HS-27A (cell line): ENCODE measurements around the gene ITGB8.
A peak's percentile ranks its signal among the peaks of the same experiment; 100 is the strongest.

ENCODE experiments used
- DNase-seq: peaks from one replicate; pipeline ENCODE4 v3.0.0-alpha.2; 2012; ENCODE audit warnings: low read depth, missing footprints

The ITGB8 gene

GRCh38 chr7:20417675-20418382 lies 87.1 kb downstream of the ITGB8 start:
- DNase-seq, result no peak

- no peak for DNase-seq
Observed at GRCh38 chr7:20424500-20424899, 93.8 kb downstream of the ITGB8 start.

- no peak for DNase-seq
Observed at GRCh38 chr7:20430664-20431063, 100.0 kb downstream of the ITGB8 start.

- DNase-seq, result no peak
Observed at GRCh38 chr7:20431146-20431545, 100.4 kb downstream of the ITGB8 start.

- no peak for DNase-seq
Observed at GRCh38 chr7:20432071-20432470, 101.4 kb downstream of the ITGB8 start.

GRCh38 chr7:20435305-20435704 lies 104.6 kb downstream of the ITGB8 start:
- no peak for DNase-seq

- DNase-seq, result no peak
Observed at GRCh38 chr7:20438248-20438647, 107.5 kb downstream of the ITGB8 start.

GRCh38 chr7:20438694-20439376 lies 108.1 kb downstream of the ITGB8 start:
- DNase-seq, result no peak

- no peak for DNase-seq
Observed at GRCh38 chr7:20439416-20440185, 108.9 kb downstream of the ITGB8 start.

- DNase-seq, result peak; percentile 9
Observed at GRCh38 chr7:20440472-20441105, 109.9 kb downstream of the ITGB8 start.

- DNase-seq, result no peak
Observed at GRCh38 chr7:20441346-20441745, 110.6 kb downstream of the ITGB8 start.

- no peak for DNase-seq
Observed at GRCh38 chr7:20441991-20442441, 111.3 kb downstream of the ITGB8 start.

GRCh38 chr7:20442951-20443350 lies 112.3 kb downstream of the ITGB8 start:
- no peak for DNase-seq

GRCh38 chr7:20444030-20444800 lies 113.5 kb downstream of the ITGB8 start:
- no peak for DNase-seq

- no peak for DNase-seq
Observed at GRCh38 chr7:20447021-20447650, 116.4 kb downstream of the ITGB8 start.

- DNase-seq, result no peak
Observed at GRCh38 chr7:20449176-20449575, 118.5 kb downstream of the ITGB8 start.

GRCh38 chr7:20450536-20450935 lies 119.8 kb downstream of the ITGB8 start:
- DNase-seq, result no peak

- no peak for DNase-seq
Observed at GRCh38 chr7:20454202-20454601, 123.5 kb downstream of the ITGB8 start.

GRCh38 chr7:20456701-20457100 lies 126.0 kb downstream of the ITGB8 start:
- DNase-seq, result no peak

GRCh38 chr7:20458521-20458920 lies 127.8 kb downstream of the ITGB8 start:
- DNase-seq, result no peak

GRCh38 chr7:20459419-20459818 lies 128.7 kb downstream of the ITGB8 start:
- DNase-seq, result no peak
